Thoracic aorta (tissue), 2 donors: ENCODE results near the gene JAG1. TPM values are rescaled to one million over a fixed set of nuclear protein-coding genes. Genes with fewer than 3 reads are reported as not detected.
A peak's percentile ranks its signal among the peaks of the same experiment; 100 is the strongest.

ENCODE experiments used
- ATAC-seq: fragments of 150-250 bp; one replicate; pipeline ENCODE4 v1.8.0; 2017; ENCODE audit warnings: low read depth; ENCODE audit not compliant: insufficient number of reproducible peaks, low FRiP score
- DNase-seq: peaks from one replicate; pipeline ENCODE4 v3.0.0-alpha.2; 2020; ENCODE audit warnings: low spot score
- H3K27ac ChIP-seq, 2 donors: fragments of 200-600 bp; sonication (generic); 1 replicate in 1 of 2; 2 replicates in 1 of 2; pipeline ENCODE4 v1.5.1; 2016; ENCODE audit warnings: mild to moderate bottlenecking in 2 of 2, moderate library complexity in 2 of 2
- H3K27me3 ChIP-seq: fragments of 200-600 bp; sonication (generic); replicated peaks from 2 replicates; pipeline ENCODE4 v1.6.0; 2016; ENCODE audit warnings: mild to moderate bottlenecking; ENCODE audit not compliant: insufficient read depth
- H3K36me3 ChIP-seq: fragments of 200-600 bp; sonication (generic); one replicate; pipeline ENCODE4 v1.5.1; 2016
- H3K4me1 ChIP-seq, 2 donors: fragments of 200-600 bp; sonication (generic); 1 replicate in 1 of 2; 2 replicates in 1 of 2; pipeline versions ENCODE4 v1.5.1 to v1.6.0; 2016; ENCODE audit warnings: low read depth in 2 of 2, mild to moderate bottlenecking in 1 of 2; ENCODE audit not compliant: control insufficient read depth in 1 of 2
- H3K4me3 ChIP-seq: fragments of 200-600 bp; sonication (generic); 2 replicates; pipeline ENCODE4 v1.5.1; 2016; ENCODE audit warnings: mild to moderate bottlenecking
- H3K9me3 ChIP-seq: fragments of 200-600 bp; sonication (generic); 2 replicates; pipeline ENCODE4 v1.5.1; 2016
- CTCF ChIP-seq: fragments of 200-600 bp; sonication (generic); IDR thresholded peaks from one replicate; pipeline ENCODE4 v1.5.1; 2019; ENCODE audit warnings: antibody characterized with exemption
- total RNA-seq, 2 donors: library from RNA; depleted of rRNA; stranded (reverse); fragments of >200 nt; gene quantifications; one replicate each; pipeline versions ENCODE4 v1.1.0 to v1.2.3, GENCODE V29; 2016

JAG1 gene
- total RNA-seq, 2 donors from 2014 or later, result 237 to 253 TPM

- ATAC-seq (no peak), DNase-seq (no peak)
- Histone ChIP-seq H3K27me3 (no peaks in the 10 kb centered on the region), H3K27ac (peak overlapping the region; percentile 98 to 100), H3K4me3 (no peak overlapping the region), H3K9me3 (no peaks in the 10 kb centered on the region), H3K36me3 (peaks cover 59% of the 10 kb centered on the region), H3K4me1 (peaks cover 27 to 83% of the 10 kb centered on the region in 2 donors)
- TF ChIP-seq CTCF, result no peak
These were observed 32.3 kb downstream of the JAG1 start for GRCh38 chr20:10641467-10641866.

GRCh38 chr20:10640897-10641296, 32.9 kb downstream of the JAG1 start:
- H3K27ac ChIP-seq, result peak overlapping the region; percentile 98 to 100
- peaks cover 54% of the 10 kb centered on the region for H3K36me3 ChIP-seq
- peaks cover 33 to 83% of the 10 kb centered on the region in 2 donors for H3K4me1 ChIP-seq
- no peaks in the 10 kb centered on the region for H3K9me3 ChIP-seq
- no peaks in the 10 kb centered on the region for H3K27me3 ChIP-seq
- no peak overlapping the region for H3K4me3 ChIP-seq
- no peak for DNase-seq
- no peak for TF ChIP-seq CTCF
- no peak for ATAC-seq

- Histone ChIP-seq H3K27me3 (no peaks in the 10 kb centered on the region), H3K9me3 (no peaks in the 10 kb centered on the region), H3K27ac (peak overlapping the region; percentile 98 to 100), H3K36me3 (peaks cover 44% of the 10 kb centered on the region), H3K4me3 (peak overlapping the region; percentile 64), H3K4me1 (peaks cover 39 to 83% of the 10 kb centered on the region in 2 donors)
- TF ChIP-seq CTCF, result no peak
- ATAC-seq, result peak; percentile 57
- DNase-seq, result peak; percentile 39
These were observed 33.9 kb downstream of the JAG1 start for GRCh38 chr20:10639737-10640556.

GRCh38 chr20:10639077-10639736, 34.6 kb downstream of the JAG1 start:
- no peak for TF ChIP-seq CTCF
- peaks cover 44 to 84% of the 10 kb centered on the region in 2 donors for H3K4me1 ChIP-seq
- H3K4me3 ChIP-seq, result peak overlapping the region; percentile 64
- peak overlapping the region; percentile 98 to 100 for H3K27ac ChIP-seq
- DNase-seq (no peak), ATAC-seq (peak; percentile 21)
- no peaks in the 10 kb centered on the region for H3K27me3 ChIP-seq
- H3K9me3 ChIP-seq, result no peaks in the 10 kb centered on the region
- peaks cover 38% of the 10 kb centered on the region for H3K36me3 ChIP-seq

- Histone ChIP-seq H3K9me3 (no peaks in the 10 kb centered on the region), H3K4me3 (peak overlapping the region; percentile 64), H3K27ac (peak overlapping the region; percentile 98 to 100), H3K4me1 (peaks cover 46 to 89% of the 10 kb centered on the region in 2 donors), H3K27me3 (no peaks in the 10 kb centered on the region), H3K36me3 (peaks cover 24% of the 10 kb centered on the region)
- DNase-seq, result no peak
- ATAC-seq, result no peak
- no peak for TF ChIP-seq CTCF
These were observed 36.2 kb downstream of the JAG1 start for GRCh38 chr20:10637563-10637962.
